ENCODE measurements around the gene PLBD2.
"Not testable (repeated sequence)": the region's sequence is repeated elsewhere in the genome, so short reads cannot be mapped to it uniquely, and the experiment has no call there.

Gene PLBD2

DNA sequence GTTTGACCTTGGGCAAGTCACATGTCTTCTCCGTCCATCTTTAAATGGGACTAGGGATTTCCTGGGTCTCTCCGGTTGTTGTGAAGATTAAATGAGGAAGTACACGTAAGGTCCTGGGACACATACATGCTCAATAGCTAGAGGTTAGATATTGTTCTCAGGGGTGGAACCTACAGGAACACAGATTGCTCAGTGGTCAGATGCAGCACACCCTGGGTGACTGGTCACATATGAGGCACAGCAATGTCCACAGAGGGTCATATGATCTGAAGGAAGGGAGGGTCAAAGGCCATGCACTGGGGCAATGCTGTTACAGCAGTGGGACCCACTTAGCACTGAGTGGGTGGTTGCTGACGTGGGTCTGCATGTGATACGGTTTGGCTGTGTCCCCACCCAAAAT, 12.0 kb upstream of the PLBD2 start:
- DNase-seq (ENCODE audit: extremely low read depth, low read depth): no peak
- TF ChIP-seq, protein P1, sequence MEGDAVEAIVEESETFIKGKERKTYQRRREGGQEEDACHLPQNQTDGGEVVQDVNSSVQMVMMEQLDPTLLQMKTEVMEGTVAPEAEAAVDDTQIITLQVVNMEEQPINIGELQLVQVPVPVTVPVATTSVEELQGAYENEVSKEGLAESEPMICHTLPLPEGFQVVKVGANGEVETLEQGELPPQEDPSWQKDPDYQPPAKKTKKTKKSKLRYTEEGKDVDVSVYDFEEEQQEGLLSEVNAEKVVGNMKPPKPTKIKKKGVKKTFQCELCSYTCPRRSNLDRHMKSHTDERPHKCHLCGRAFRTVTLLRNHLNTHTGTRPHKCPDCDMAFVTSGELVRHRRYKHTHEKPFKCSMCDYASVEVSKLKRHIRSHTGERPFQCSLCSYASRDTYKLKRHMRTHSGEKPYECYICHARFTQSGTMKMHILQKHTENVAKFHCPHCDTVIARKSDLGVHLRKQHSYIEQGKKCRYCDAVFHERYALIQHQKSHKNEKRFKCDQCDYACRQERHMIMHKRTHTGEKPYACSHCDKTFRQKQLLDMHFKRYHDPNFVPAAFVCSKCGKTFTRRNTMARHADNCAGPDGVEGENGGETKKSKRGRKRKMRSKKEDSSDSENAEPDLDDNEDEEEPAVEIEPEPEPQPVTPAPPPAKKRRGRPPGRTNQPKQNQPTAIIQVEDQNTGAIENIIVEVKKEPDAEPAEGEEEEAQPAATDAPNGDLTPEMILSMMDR (IDR thresholded peaks at IDR 0.05; ENCODE audit: low read depth, low read length, missing control alignments): no peak
- no peak overlapping the region for H3K4me3 ChIP-seq (replicated peaks; ENCODE audit: low read depth, low read length)

DNA sequence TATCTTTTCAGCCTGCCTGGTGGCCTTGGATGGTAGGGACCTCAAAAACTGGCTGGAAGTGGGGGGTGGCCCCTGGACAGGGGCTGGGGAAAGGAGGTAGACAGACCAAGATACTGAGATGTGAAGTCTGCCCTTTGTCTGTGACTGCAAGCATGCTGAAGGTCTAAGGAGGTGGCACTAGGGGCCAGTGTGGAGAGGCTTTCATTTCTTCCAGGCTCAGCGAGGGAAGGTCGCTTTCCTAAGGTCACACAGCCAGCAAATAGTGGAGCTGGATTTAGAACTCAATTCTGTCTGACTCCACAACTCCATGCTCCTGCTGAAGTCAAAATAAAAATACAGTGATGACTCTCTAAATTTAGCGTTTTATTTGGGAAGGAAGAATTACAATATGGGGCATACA, 11.3 kb upstream of the PLBD2 start:
- DNase-seq (ENCODE audit: extremely low read depth, low read depth): no peak
- H3K4me3 ChIP-seq (replicated peaks; ENCODE audit: low read depth, low read length): no peak overlapping the region
- TF ChIP-seq, protein P1 (IDR thresholded peaks at IDR 0.05; ENCODE audit: low read depth, low read length, missing control alignments): no peak

DNA sequence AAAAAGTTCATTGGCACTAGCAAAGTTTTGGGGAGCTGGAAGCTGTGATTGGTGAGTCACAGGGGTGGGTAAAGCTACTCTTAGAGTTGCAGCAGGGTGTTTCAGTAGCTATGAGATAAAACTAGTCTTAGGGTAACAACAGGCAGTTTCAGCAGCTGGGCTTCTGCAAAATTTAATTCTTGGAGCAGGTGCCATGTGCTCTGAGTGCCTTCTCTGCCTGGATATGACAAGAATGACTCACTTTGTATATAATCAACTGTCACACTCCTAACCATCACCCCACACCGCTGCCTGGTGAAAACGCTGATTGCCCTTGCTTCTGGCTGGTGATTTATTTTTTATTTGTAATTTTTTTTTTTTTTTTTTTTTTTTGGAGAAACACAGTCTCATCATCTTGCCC, 10.5 kb upstream of the PLBD2 start:
- H3K4me3 ChIP-seq (replicated peaks; ENCODE audit: low read depth, low read length): no peak overlapping the region
- no peak for DNase-seq (ENCODE audit: extremely low read depth, low read depth)
- TF ChIP-seq, protein P1 (IDR thresholded peaks at IDR 0.05; ENCODE audit: low read depth, low read length, missing control alignments): no peak

DNA sequence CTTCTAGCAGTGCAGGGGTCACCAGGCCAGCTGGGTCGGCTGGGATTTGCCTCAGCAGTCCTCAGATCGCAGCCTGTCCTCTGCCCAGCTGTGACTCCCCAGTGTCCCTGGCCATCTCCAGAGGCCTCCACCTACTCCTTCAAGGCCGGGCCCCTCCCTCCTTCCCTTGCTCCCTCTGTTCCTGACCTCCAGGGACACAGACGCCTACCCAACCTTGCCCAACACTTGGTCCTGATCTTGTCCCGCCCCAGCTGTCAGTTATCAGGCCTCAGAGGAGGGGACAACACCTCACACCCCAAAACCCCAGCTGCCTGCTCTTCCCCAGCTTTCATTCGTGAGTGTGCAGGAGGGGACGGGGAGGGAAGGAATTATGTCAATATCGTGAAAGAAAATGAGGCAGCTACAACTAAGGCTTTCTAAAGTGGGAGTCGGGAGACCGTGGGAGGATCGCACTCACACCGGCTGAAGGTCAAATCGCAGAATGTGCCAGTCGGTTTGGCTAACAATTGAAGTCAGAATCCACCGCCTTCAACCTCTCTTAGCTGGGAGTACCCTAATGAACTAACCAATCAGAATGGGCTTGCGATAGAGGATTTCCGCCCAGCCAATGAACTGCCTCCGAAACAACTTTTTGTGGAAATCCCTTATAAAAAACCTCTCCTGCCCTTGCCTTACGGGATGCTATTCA, 9.4 kb upstream of the PLBD2 start:
- no peak for DNase-seq (ENCODE audit: extremely low read depth, low read depth)
- TF ChIP-seq, protein P1 (IDR thresholded peaks at IDR 0.05; ENCODE audit: low read depth, low read length, missing control alignments): no peak
- no peak overlapping the region for H3K4me3 ChIP-seq (replicated peaks; ENCODE audit: low read depth, low read length)

DNA sequence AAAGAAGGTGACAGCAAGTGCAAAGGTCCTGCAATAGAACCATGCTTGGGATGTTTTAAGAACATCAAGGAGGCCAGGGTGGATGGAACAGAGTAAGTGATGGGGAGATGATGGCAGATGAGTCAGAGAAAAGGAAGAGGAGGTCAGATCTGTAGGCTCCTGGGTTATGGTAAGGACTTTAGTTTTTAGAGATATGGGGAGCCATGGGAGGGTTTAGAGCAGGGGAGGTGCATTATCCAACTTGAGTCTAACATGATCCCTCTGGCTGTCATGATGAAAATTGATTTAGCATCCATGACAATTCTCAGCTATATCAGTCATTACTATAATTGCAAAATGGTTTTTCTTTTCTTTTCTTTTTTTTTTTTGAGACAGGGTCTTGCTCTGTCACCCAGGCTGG, 7.3 kb upstream of the PLBD2 start:
- no peak overlapping the region for H3K4me3 ChIP-seq (replicated peaks; ENCODE audit: low read depth, low read length)
- TF ChIP-seq, protein P1 (IDR thresholded peaks at IDR 0.05; ENCODE audit: low read depth, low read length, missing control alignments): no peak
- DNase-seq (ENCODE audit: extremely low read depth, low read depth): no peak

DNA sequence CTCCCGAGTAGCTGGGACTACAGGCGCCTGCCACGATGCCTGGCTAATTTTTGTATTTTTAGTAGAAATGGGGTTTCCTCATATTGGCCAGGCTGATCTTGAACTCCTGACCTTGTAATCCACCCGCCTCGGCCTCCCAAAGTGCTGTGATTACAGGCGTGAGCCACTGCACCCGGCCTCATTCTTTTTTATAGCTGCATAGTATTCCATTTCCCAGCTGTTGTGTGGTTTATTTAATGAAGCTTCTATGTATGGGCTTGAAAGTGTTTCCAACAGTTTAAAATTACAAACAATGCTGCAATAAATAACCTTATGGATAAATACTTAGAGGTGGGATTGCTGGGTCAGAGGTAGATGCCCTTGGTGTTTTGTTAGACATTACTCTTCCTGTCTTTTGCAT, 4.2 kb upstream of the PLBD2 start:
- DNase-seq (ENCODE audit: extremely low read depth, low read depth); H3K4me3 ChIP-seq (replicated peaks; ENCODE audit: low read depth, low read length): not testable (repeated sequence)

DNA sequence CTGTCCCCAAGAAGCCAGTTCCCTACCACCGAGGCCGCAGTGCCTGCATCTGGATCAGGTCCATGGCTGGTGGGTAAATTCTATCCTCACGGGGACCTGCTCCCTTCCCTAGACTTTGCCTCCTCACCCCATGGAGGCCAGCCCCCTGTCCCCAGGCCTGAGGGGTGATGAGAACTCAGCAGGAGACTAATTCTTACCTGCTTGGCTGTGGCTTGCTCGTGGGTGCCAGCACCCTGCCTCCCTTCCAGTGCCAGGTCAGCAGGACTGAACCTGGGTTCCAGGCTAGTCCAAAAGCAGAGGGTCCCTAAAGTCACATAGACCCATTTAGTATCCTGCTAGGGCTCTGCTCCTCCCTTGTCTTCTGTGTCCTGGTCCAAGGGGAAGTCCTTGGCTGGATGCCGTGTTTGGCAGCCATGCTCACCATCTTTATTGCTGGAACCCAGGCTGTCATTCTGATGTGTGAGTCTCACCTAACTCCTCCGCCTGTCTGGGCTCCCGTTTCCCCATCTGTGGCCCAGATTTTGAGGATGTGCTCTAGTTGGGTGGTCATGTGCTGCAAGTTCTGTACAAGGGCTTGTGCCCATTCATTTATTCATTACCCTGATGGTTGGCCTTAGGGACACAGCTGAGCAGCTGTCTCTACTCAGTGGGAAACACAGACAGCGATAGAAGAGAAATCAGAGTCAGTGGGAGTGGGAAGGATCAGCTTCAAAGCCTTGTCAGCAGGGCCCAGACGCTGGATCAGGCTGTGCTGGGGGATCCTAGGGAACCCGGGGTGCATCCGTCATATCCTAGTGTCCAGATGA, 949 bp downstream of the PLBD2 start:
- peak; percentile 49 for DNase-seq (ENCODE audit: extremely low read depth, low read depth)
- TF ChIP-seq, protein P1 (IDR thresholded peaks at IDR 0.05; ENCODE audit: low read depth, low read length, missing control alignments): no peak
- peak overlapping the region; percentile 82 for H3K4me3 ChIP-seq (replicated peaks; ENCODE audit: low read depth, low read length)

All from HFF-Myc (cell line).